SU-DHL-6 (cell line): ENCODE data around the gene PSPN.

Experiments
- H2AFZ ChIP-seq: fragments of 200-600 bp; sonication (generic); 2 replicates; pipeline ENCODE4 v1.6.1; 2014; ENCODE audit warnings: low read depth, mild to moderate bottlenecking, moderate library complexity, mixed read lengths, antibody characterized with exemption, low read length; ENCODE audit not compliant: severe bottlenecking
- H3F3A ChIP-seq: fragments of 200-600 bp; shearing (Covaris generic); 2 replicates; pipeline ENCODE4 v1.6.0; 2016; ENCODE audit warnings: antibody characterized with exemption, mild to moderate bottlenecking; ENCODE audit not compliant: insufficient read depth
- H3K27ac ChIP-seq: fragments of 200-600 bp; sonication (generic); 2 replicates; pipeline ENCODE4 v1.5.1; 2016; ENCODE audit warnings: low read depth, mild to moderate bottlenecking, low read length, moderate library complexity, mixed read lengths
- H3K27me3 ChIP-seq: fragments of 200-600 bp; sonication (generic), shearing (Covaris generic); 2 replicates; pipeline ENCODE4 v1.6.0; 2014; ENCODE audit warnings: mild to moderate bottlenecking, low read length
- H3K36me3 ChIP-seq: fragments of 200-600 bp; sonication (generic); 2 replicates; pipeline ENCODE4 v1.6.1; 2014; ENCODE audit warnings: mild to moderate bottlenecking, low read length, mixed read lengths
- H3K4me2 ChIP-seq: fragments of 300-600, 200-600 bp; shearing (Covaris generic), sonication (generic); 2 replicates; pipeline ENCODE4 v1.6.0; 2014; ENCODE audit warnings: low read length, low read depth, mild to moderate bottlenecking; ENCODE audit not compliant: poor library complexity, severe bottlenecking
- H3K4me3 ChIP-seq: fragments of 200-600 bp; sonication (generic); 2 replicates; pipeline ENCODE4 v1.5.1; 2014; ENCODE audit warnings: antibody characterized with exemption, low read length, mild to moderate bottlenecking, mixed read lengths; ENCODE audit not compliant: insufficient read depth, poor library complexity, severe bottlenecking
- H3K79me2 ChIP-seq: fragments of 200-600 bp; sonication (generic); 2 replicates; pipeline ENCODE4 v1.6.1; 2014; ENCODE audit warnings: mild to moderate bottlenecking, low read length, moderate library complexity; ENCODE audit not compliant: insufficient read depth
- H3K9ac ChIP-seq: fragments of 200-600 bp; sonication (generic); 2 replicates; pipeline ENCODE4 v1.7.0; 2014; ENCODE audit warnings: mild to moderate bottlenecking, low read length
- H3K9me2 ChIP-seq: fragments of 200-600 bp; sonication (generic); replicated peaks from 2 replicates; pipeline ENCODE4 v1.6.1; 2014; ENCODE audit warnings: low read length; ENCODE audit not compliant: insufficient read depth
- H3K9me3 ChIP-seq: fragments of 200-600 bp; sonication (generic); 2 replicates; pipeline ENCODE4 v1.6.1; 2014; ENCODE audit warnings: low read length, mixed read lengths; ENCODE audit not compliant: insufficient read depth
- H4K20me1 ChIP-seq: fragments of 200-600 bp; sonication (generic); 2 replicates; pipeline ENCODE4 v1.6.1; 2014; ENCODE audit warnings: low read depth, mild to moderate bottlenecking, antibody characterized with exemption, low read length, moderate library complexity, mixed read lengths
- EZH2phosphoT487 ChIP-seq: fragments of 200-600 bp; sonication (generic), shearing (Covaris generic); conservative IDR thresholded peaks from 2 replicates; pipeline ENCODE4 v1.6.1; 2018; ENCODE audit warnings: mild to moderate bottlenecking, antibody characterized with exemption, low read length, moderate library complexity, mixed read lengths
- TF ChIP-seq, protein P1 (sequence below): fragments of 200-600 bp; sonication (generic); IDR thresholded peaks from one replicate; pipeline ENCODE4 v1.5.1; 2017; ENCODE audit warnings: antibody characterized with exemption, mild to moderate bottlenecking, low read length, moderate library complexity; ENCODE audit not compliant: insufficient read depth, poor library complexity, severe bottlenecking

PSPN gene

DNA sequence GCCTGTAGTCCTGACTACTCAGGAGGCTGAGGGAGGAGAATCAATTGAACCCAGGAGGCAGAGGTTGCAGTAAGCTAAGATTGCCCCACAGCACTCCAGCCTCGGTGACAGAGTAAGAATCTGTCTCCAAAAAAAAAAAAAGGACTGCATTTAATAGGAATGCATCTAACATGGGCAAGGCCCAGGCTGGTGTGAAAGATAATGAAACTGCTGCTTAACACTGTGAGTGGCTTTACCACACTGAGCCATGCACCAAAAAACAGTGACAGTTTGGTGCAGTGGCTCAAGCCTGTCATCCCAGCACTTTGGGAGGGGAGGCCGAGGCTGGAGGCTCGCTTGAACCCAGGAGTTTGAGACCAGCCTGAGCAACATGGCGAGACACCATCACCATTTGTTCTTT lies 8.6 kb upstream of the PSPN start:
- H3K36me3 ChIP-seq = peaks cover 11% of the 10 kb centered on the region
- no peaks in the 10 kb centered on the region for H3K9me3 ChIP-seq
- H3K4me2 ChIP-seq = no peak overlapping the region
- no peaks in the 10 kb centered on the region for H3K27me3 ChIP-seq
- H2AFZ ChIP-seq = no peak overlapping the region
- H3K4me3 ChIP-seq = no peak overlapping the region
- TF ChIP-seq, protein P1, sequence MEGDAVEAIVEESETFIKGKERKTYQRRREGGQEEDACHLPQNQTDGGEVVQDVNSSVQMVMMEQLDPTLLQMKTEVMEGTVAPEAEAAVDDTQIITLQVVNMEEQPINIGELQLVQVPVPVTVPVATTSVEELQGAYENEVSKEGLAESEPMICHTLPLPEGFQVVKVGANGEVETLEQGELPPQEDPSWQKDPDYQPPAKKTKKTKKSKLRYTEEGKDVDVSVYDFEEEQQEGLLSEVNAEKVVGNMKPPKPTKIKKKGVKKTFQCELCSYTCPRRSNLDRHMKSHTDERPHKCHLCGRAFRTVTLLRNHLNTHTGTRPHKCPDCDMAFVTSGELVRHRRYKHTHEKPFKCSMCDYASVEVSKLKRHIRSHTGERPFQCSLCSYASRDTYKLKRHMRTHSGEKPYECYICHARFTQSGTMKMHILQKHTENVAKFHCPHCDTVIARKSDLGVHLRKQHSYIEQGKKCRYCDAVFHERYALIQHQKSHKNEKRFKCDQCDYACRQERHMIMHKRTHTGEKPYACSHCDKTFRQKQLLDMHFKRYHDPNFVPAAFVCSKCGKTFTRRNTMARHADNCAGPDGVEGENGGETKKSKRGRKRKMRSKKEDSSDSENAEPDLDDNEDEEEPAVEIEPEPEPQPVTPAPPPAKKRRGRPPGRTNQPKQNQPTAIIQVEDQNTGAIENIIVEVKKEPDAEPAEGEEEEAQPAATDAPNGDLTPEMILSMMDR = no peak
- TF ChIP-seq EZH2phosphoT487 = no peak
- no peaks in the 10 kb centered on the region for H3K79me2 ChIP-seq
- H3F3A ChIP-seq = no peaks in the 10 kb centered on the region
- no peaks in the 10 kb centered on the region for H3K9me2 ChIP-seq
- no peak overlapping the region for H3K9ac ChIP-seq
- no peak overlapping the region for H3K27ac ChIP-seq
- H4K20me1 ChIP-seq = no peaks in the 10 kb centered on the region

DNA sequence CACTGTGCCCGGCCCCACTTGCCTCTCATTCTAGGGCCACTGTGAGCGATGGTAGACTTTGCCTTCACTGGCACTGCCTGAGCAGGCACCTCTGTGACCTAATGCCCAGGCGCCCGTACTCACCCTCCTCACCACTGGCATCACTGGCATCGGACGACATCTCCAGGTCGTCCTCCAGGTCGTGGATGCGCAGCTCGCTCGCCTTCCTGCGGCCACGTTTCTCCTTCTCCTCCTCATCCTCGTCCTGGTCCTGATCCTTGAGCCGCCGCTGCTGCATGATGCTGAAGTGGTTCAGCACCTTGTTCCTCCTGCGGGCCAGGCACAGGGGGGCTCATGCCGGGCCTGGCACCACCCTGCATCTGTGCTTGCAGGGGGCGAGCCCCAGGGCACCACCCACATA lies 7.5 kb upstream of the PSPN start:
- Histone ChIP-seq H3K9ac (no peak overlapping the region), H3K36me3 (peaks cover 11% of the 10 kb centered on the region), H3K4me3 (no peak overlapping the region), H3K4me2 (no peak overlapping the region), H3F3A (no peaks in the 10 kb centered on the region), H4K20me1 (no peaks in the 10 kb centered on the region), H2AFZ (no peak overlapping the region), H3K9me3 (no peaks in the 10 kb centered on the region), H3K27ac (no peak overlapping the region), H3K27me3 (no peaks in the 10 kb centered on the region), H3K79me2 (no peaks in the 10 kb centered on the region), H3K9me2 (no peaks in the 10 kb centered on the region)
- TF ChIP-seq, protein P1 = no peak
- no peak for TF ChIP-seq EZH2phosphoT487

- no peak overlapping the region for H3K9ac ChIP-seq
- H4K20me1 ChIP-seq = no peaks in the 10 kb centered on the region
- no peak overlapping the region for H3K4me2 ChIP-seq
- H3K27me3 ChIP-seq = no peaks in the 10 kb centered on the region
- H3K27ac ChIP-seq = no peak overlapping the region
- no peaks in the 10 kb centered on the region for H3K9me2 ChIP-seq
- no peaks in the 10 kb centered on the region for H3F3A ChIP-seq
- no peak overlapping the region for H3K4me3 ChIP-seq
- no peaks in the 10 kb centered on the region for H3K79me2 ChIP-seq
- TF ChIP-seq, protein P1 = no peak
- no peak for TF ChIP-seq EZH2phosphoT487
- H3K9me3 ChIP-seq = no peaks in the 10 kb centered on the region
- H3K36me3 ChIP-seq = peaks cover 11% of the 10 kb centered on the region
- no peak overlapping the region for H2AFZ ChIP-seq
Measured at GRCh38 chr19:6381030-6381750, 5.5 kb upstream of the PSPN start.
